HEK293T (cell line): ENCODE measurements around the gene CAMK2A.

Experiments
- HDGF ChIP-seq: fragments of 450-650 bp; IDR thresholded peaks from 2 replicates; pipeline ENCODE4 v1.6.1; 2017; ENCODE audit warnings: antibody characterized with exemption, borderline replicate concordance
- L3MBTL2 ChIP-seq: fragments of 450-650 bp; conservative IDR thresholded peaks from 2 replicates; pipeline ENCODE4 v1.6.1; 2016; ENCODE audit warnings: mild to moderate bottlenecking
- TARDBP ChIP-seq: fragments of 450-650 bp; IDR thresholded peaks from 2 replicates; pipeline ENCODE4 v1.6.1; 2016

- TF ChIP-seq TARDBP (no peak), L3MBTL2 (no peak), HDGF (no peak)
Measured at GRCh38 chr5:150196986-150197385, 92.6 kb downstream of the CAMK2A start.
